ENCODE measurements around the gene STK38L. TPM values are rescaled to one million over a fixed set of nuclear protein-coding genes. Genes with fewer than 3 reads are reported as not detected.

Gene STK38L
- total and polyA plus RNA-seq, 2 of the 8 experiments (the other 6 are each of a cell fraction or from before 2014, with no cell fraction given), result 8.1 to 63.6 TPM

DNA sequence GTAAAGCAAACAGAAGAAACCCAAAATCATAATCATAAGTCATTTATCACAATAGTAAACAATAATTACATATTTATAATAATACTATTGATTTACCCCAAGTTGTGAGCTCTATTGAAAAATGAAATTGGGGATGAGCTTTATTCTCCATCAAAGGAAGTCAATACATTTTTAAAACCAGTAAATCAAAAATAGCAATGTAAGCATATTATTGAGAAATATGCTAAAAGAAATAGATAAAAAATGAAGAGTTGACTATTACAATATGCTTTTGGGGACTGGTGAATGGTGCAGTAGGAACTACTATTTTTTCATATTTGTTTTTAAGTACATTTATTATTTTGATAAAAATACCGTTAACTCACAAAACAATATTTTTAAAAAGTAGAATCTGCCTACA lies 31.2 kb upstream of the STK38L start:
- Histone ChIP-seq H3K18ac (ENCODE audit: extremely low read depth, low read length) (no peak overlapping the region), H3K27ac (ENCODE audit: low read depth, low read length) (no peak overlapping the region), H4K8ac (ENCODE audit: extremely low read depth, insufficient read depth, low read length) (no peak overlapping the region), H3K4me1 (replicated peaks in 1 of 4; ENCODE audit: control insufficient read depth in 3 of 4, insufficient read depth in 4 of 4, low read length in 3 of 4) (no peaks in the 10 kb centered on the region), H2AK5ac (ENCODE audit: low read depth, low read length) (no peak overlapping the region), H2BK12ac (ENCODE audit: low read depth, low read length) (no peak overlapping the region), H3K23ac (ENCODE audit: insufficient read length) (no peak overlapping the region), H2BK15ac (ENCODE audit: low read length) (no peak overlapping the region), H3K4me2 (ENCODE audit: insufficient read depth in 1 of 2, low read depth in 2 of 2, low read length in 2 of 2) (no peak overlapping the region), H3K56ac (replicated peaks; ENCODE audit: insufficient read length, low read depth, low read length) (no peak overlapping the region), H3K9me3 (ENCODE audit: insufficient read depth in 2 of 2, low read depth in 1 of 2, low read length in 1 of 2) (no peaks in the 10 kb centered on the region; a peak in 1 of 4 replicates), H2BK120ac (replicated peaks; ENCODE audit: low read depth, low read length) (no peak overlapping the region), H4K20me1 (replicated peaks in 1 of 2; ENCODE audit: control insufficient read depth in 1 of 2, insufficient read depth in 2 of 2, low read length in 2 of 2) (no peaks in the 10 kb centered on the region), H4K5ac (ENCODE audit: insufficient read length, low read depth, low read length) (no peak overlapping the region), H2BK20ac (ENCODE audit: low read length) (no peak overlapping the region), H3K9ac (replicated peaks in 1 of 4; ENCODE audit: extremely low read depth in 1 of 4, low read depth in 3 of 4, low read length in 3 of 4) (no peak overlapping the region), H3K14ac (ENCODE audit: insufficient read length) (no peak overlapping the region), H4K91ac (replicated peaks; ENCODE audit: insufficient read length, low read length) (no peak overlapping the region), H3K4me3 (ENCODE audit: extremely low read depth in 1 of 4, insufficient read depth in 2 of 4, low read depth in 3 of 4, low read length in 4 of 4) (no peak overlapping the region), H2BK5ac (ENCODE audit: low read depth, low read length) (no peak overlapping the region), H3K27me3 (replicated peaks in 1 of 4; ENCODE audit: control insufficient read depth in 3 of 4, extremely low read depth in 1 of 4, insufficient read depth in 3 of 4, low read length in 3 of 4) (no peaks in the 10 kb centered on the region), H3K79me2 (ENCODE audit: control insufficient read depth in 1 of 2, insufficient read depth in 2 of 2, low read length in 2 of 2) (no peaks in the 10 kb centered on the region), H3K4ac (replicated peaks; ENCODE audit: insufficient read length, low read depth, low read length) (no peak overlapping the region), H3K36me3 (ENCODE audit: control insufficient read depth in 2 of 4, insufficient read depth in 4 of 4, low read length in 3 of 4) (no peaks in the 10 kb centered on the region), H2AFZ (ENCODE audit: low read length) (no peak overlapping the region), H3K79me1 (ENCODE audit: low read depth, low read length) (no peaks in the 10 kb centered on the region), H3K23me2 (ENCODE audit: low read depth, low read length) (no peaks in the 10 kb centered on the region)
- ChIA-PET POLR2A (ENCODE audit: partially characterized antibody) (no interaction called here), CTCF (ENCODE audit: partially characterized antibody) (interaction anchor here (2.7 kb wide), 1 partner anchor 12 kb away, joined by 8 read pairs; no protein-coding TSS in a partner anchor)
- DNase-seq (ENCODE audit: low read depth in 1 of 2, low spot score in 2 of 2) (no peak), FAIRE-seq (no peak)
- WGBS, 2 experiments (ENCODE audit: extremely low coverage in 1 of 2, insufficient coverage in 1 of 2, insufficient read length in 1 of 2, insufficient replicate concordance in 2 of 2, low coverage in 1 of 2, low lambda C conversion rate in 2 of 2, missing lambda C conversion rate in 1 of 2), result 100% methylated on average over 1 of the region's 1 CpG; no CpG with 5 or more reads in 1 of the 2 experiments
- TF ChIP-seq SIRT6 (IDR thresholded peaks at IDR 0.05; ENCODE audit: low read length) (no peak), KDM5A (IDR thresholded peaks at IDR 0.05; ENCODE audit: low read length) (no peak), ASH2L (IDR thresholded peaks at IDR 0.05; ENCODE audit: low read length) (no peak), CHD1 (IDR thresholded peaks at IDR 0.05; ENCODE audit: low read depth, low read length) (no peak), PHF8 (conservative IDR thresholded peaks at IDR 0.05; ENCODE audit: low read depth, low read length) (no peak), KDM1A (IDR thresholded peaks at IDR 0.05; ENCODE audit: borderline replicate concordance, low read length) (no peak)

Data from H1 (cell line).